UCSD-AML1 (cell line): ENCODE results near the gene ACTG2.
"Not testable (repeated sequence)": the region's sequence is repeated elsewhere in the genome, so short reads cannot be mapped to it uniquely, and the experiment has no call there.

Experiments used
- DNase-seq: peaks from one replicate; lab custom pipeline; 2025; ENCODE audit not compliant: unreplicated experiment; lab: John Stamatoyannopoulos, UW

ACTG2 gene

GRCh38 chr2:73892631-73893329 is at the start of gene ACTG2:
ACTG2 (plus strand) TSS chr2:73893008; CDS start chr2:73901312, 8,304 bp downstream.
- no peak for DNase-seq

DNA sequence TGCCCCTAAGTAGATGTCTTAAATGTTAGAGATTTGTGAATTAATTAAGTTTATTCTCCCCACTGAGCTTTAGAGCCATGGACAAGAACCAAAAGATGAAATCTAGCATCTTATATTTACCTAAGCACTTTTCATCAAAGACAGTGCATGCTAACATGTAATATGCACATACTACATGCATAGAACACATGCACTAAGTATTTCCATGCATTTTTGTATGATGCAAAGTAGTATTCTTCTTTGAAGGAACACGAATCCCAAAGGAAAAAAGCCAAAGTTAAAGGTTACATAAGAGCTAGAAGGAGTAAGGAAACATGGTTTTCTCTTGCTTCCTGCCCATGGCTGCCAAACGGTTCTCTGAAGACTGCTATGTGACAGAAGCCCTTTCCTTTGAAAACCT is 48.7 kb upstream of the ACTG2 start:
- DNase-seq, result no peak

DNA sequence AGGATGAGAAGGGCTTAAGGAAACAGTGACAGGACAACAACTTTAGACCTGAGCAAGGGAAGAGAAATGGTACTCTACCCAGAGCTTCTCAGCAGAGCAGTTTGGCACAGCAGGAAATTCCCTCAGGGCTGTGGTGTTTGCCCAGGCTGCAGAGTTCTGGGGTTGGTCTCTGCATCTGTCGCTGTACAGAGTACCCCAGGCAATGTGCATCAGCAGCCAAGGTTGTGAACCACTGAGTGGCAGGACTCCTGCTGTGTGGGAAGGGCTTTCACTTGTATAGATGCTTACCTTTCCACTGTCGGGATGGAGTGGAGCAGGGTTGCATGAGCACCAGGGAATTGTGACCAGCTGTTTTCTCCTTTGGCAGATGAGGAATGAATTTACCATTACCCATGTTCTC is 42.8 kb upstream of the ACTG2 start:
- DNase-seq, result no peak

- DNase-seq, result no peak
These were observed 41.5 kb upstream of the ACTG2 start for GRCh38 chr2:73851274-73851673.

DNA sequence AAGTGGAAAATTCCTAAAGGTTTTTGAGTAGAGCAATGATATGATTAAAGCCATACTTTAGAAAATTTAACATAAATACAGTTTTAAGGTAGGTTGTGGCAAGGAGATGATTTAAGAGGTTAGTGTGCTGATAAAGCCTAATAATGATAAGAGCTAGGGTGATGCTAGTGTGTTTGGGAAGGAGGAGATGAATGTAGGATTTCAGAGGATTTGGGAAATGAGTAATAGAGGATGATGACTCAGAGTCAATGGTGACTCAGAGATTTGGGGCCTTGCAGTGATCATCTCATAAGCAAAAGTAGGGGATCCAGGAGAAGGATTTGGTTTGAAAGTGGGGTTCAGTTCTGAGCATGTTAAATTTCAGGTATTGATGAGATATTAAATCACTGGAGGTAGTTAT is 40.8 kb upstream of the ACTG2 start:
- no peak for DNase-seq

- DNase-seq, result no peak
These were observed 37.3 kb upstream of the ACTG2 start for GRCh38 chr2:73855526-73855925.

DNA sequence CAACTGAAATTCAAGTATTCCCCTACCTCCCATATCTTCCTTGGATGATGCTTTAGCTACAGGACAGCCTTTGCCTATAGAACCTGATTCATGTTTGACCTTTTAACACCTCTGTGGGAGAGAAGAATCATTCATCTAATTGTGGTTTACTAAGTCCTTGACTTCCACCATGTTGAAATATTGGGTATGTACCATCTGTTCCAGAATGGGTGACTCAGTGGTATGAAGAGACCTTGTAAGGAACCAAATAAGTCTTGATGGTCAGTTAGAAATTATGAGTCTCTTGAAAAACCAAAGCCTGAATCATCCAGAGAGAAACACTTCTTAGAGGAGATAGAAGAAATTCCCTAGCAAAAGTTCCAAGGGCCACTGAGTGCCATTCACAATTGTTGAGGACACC is 36.6 kb upstream of the ACTG2 start:
- no peak for DNase-seq

- DNase-seq, result no peak
These were observed 32.9 kb upstream of the ACTG2 start for GRCh38 chr2:73859721-73860586.

DNA sequence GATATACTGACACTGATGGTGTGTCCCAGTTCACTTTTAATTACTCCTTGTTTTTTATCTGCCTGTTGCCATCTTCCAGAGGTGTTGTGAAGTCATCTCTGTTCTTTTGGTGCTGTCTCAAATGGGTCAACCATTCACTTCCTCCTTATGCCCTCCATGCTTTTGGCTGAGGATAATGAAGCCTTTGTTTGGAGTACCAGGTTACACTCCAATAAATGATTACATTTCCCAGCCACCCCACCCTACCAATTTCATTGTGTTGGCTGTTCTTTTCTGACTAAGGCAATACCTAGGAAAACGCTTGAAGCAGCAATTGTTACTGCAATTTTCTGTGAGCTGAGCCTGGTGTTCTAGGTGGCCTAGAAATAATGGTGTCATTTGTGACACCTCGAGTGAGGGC is 29.8 kb upstream of the ACTG2 start:
- DNase-seq, result no peak

- DNase-seq, result no peak
These were observed 24.4 kb upstream of the ACTG2 start for GRCh38 chr2:73868204-73868978.

- DNase-seq, result no peak
These were observed 22.7 kb upstream of the ACTG2 start for GRCh38 chr2:73870084-73870483.

DNA sequence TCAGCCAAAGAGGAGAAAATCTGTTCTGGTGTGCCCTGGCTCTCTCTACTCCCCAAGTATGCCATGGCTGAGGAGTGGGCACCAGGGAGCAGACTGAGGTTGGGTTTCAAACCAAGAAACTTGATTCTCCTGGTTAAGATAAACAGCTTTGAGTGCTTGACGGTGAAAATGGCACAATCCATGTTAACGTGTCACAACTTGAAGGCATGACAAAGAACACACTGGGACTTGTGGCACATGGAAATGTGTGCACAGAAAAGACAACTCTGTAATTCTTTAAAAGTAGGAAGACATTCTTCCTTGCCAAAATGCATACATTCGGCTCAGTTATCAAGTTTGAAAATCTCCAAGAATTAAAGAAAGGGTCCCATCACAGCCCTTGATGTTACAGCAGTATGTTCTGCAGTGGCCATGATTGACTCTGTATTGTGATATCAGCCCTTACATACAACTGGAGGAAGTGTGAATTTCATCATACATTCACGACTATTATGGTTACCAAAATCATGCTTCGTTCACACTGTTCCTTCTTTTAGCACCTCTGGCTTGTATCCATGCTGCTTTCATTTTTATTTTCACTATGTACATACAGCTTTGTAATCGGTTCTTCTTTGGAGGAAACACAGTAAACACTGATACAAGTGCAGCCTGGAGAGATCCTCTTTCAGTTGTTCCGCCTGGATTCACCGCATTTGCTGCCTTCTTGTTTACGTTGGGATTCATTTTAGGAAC is 15.6 kb upstream of the ACTG2 start:
- no peak for DNase-seq

- not testable (repeated sequence) for DNase-seq
These were observed 14.8 kb upstream of the ACTG2 start for GRCh38 chr2:73877984-73878383.

DNA sequence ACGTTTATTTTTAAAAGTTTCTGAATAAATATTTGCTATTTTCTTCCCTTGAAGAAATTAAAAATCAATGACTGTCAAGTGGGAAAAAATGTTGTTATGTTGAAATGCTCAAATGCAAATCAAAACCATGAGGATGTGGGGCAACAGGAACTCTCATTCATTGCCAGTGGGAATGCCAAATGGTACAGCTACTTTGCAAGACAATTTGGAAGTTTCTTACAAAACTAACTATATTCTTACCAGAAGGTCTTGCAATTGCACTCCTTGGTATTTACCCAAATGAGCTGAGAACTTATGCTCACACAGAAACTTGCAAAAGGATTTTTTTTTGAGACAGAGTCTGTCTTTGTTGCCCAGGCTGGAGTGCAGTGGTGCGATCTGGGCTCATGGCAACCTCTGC is 7.4 kb upstream of the ACTG2 start:
- no peak for DNase-seq

- DNase-seq, result no peak
These were observed 6.5 kb upstream of the ACTG2 start for GRCh38 chr2:73886357-73886756.

GRCh38 chr2:73887596-73888353 is 5.0 kb upstream of the ACTG2 start:
- not testable (repeated sequence) for DNase-seq

GRCh38 chr2:73888388-73888787 is 4.4 kb upstream of the ACTG2 start:
- DNase-seq, result no peak

GRCh38 chr2:73889206-73889605 is 3.6 kb upstream of the ACTG2 start:
- DNase-seq, result no peak

DNA sequence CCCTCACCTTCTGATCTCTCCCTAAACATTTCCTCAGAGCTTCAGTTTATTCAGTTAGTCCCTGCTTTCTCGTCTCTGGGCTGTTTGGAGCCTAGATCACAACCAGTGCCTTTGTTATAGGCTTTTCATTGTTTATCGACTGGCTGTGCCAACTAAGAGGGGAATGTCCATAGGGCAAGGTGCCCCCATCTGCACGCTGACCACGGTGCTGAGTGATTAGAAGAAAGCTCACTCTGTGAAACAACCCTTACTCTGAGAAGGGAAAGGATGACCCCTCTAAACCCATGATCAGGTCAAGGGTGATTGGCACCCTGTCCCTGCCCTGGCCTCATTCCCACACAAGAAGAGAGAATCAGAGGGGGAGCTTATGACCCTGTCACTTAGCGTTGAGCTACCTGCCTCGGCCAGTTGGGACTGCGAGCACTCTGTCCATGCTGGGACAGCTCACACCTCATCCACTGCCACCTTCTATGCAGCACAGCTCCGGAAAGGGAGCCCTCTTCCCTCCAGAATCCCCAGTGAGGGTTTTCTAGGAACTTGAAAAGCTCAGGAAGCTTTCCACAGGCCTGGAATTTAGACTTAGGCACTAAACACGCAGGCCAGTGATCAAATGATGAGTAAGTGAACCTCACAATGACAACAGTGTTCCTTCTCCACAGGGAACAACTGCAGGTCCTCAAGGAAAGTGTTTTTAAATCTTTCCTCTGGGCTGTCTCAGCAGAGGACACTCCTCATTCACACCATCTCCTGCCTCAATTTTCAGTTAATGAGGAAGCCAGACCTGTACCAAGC is 2.3 kb upstream of the ACTG2 start:
- DNase-seq, result no peak
